ENCODE data around the gene ACKR3. TPM values are rescaled to one million over a fixed set of nuclear protein-coding genes. Genes with fewer than 3 reads are reported as not detected.

ACKR3 gene
- total and polyA plus RNA-seq, 10 of the 15 experiments (the other 5 are each of a cell fraction or from before 2014, with no cell fraction given): 3.0 to 154 (median 6.4) TPM

DNA sequence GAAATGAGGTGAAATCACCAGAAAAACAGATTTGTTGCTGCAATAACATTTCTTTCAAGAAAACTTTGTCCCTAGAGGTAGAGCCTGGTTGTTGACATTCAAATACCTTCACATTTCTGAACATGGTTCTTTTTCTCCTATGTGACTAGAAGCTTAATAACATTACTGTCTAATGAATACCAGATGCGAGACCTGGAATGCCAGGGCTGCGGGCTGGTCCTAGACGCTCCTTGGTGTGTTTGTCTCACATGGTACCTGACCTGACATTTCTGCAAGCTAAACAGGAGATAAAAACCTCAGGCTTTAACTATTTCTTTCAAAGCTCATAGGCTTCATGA, 38.5 kb downstream of the ACKR3 start:
- 39% methylated on average over 3 of the region's 3 CpGs for WGBS (ENCODE audit: insufficient coverage, insufficient replicate concordance, low lambda C conversion rate, missing lambda C conversion rate)
- ChIA-PET RAD21 (ENCODE audit: unreplicated experiment) (no interaction called here), CTCF (interaction anchor here (1.1 kb wide), 1 partner anchor 23 kb away, joined by 3 read pairs; no protein-coding TSS in a partner anchor), POLR2A (no interaction called here), SMC1A (ENCODE audit: uncharacterized antibody, unreplicated experiment) (interaction anchor here (0.7 to 1.2 kb wide), 2 partner anchors 93 to 318 kb away, joined by 3 read pairs; no protein-coding TSS in a partner anchor)
- no peak for DNase-seq (ENCODE audit: low read depth, low spot score)
- Histone ChIP-seq H3K9ac (ENCODE audit: control insufficient read depth, insufficient read depth, low read length) (no peak overlapping the region), H3K79me2 (ENCODE audit: control insufficient read depth, insufficient read depth, low read length) (no peaks in the 10 kb centered on the region), H3K36me3 (ENCODE audit: control insufficient read depth in 2 of 2, insufficient read depth in 2 of 2, low read length in 1 of 2) (no peaks in the 10 kb centered on the region), H3K4me3 (no peak overlapping the region), H3K4me2 (ENCODE audit: control insufficient read depth, insufficient read depth) (no peak overlapping the region), H4K20me1 (ENCODE audit: control insufficient read depth, insufficient read depth) (no peaks in the 10 kb centered on the region), H3K4me1 (ENCODE audit: control insufficient read depth, insufficient read depth, low read length) (no peaks in the 10 kb centered on the region), H3K9me3 (replicated peaks; ENCODE audit: control insufficient read depth, insufficient read depth, low read length) (no peaks in the 10 kb centered on the region), H3K27ac (ENCODE audit: control insufficient read depth, insufficient read depth) (no peak overlapping the region), H3K27me3 (replicated peaks in 1 of 2; ENCODE audit: control insufficient read depth in 2 of 2, insufficient read depth in 2 of 2, low read length in 1 of 2) (peaks cover 0 to 3% of the 10 kb centered on the region in 2 experiments; a peak in 2 of 4 replicates), H2AFZ (ENCODE audit: control insufficient read depth, low read depth, low read length) (no peak overlapping the region)
- ATAC-seq: no peak
- BruUV-seq (replicated peaks): no TSS peak
- intact Hi-C loops (cut with micrococcal nuclease; ENCODE audit: unreplicated experiment): no loop called here
- in situ Hi-C loops (cut with MboI): no loop called here
- FAIRE-seq: no peak
- no peak for TF ChIP-seq SRF (IDR thresholded peaks at IDR 0.05; ENCODE audit: low read depth in 2 of 2, low read length in 2 of 2)
- TF ChIP-seq, protein P1, sequence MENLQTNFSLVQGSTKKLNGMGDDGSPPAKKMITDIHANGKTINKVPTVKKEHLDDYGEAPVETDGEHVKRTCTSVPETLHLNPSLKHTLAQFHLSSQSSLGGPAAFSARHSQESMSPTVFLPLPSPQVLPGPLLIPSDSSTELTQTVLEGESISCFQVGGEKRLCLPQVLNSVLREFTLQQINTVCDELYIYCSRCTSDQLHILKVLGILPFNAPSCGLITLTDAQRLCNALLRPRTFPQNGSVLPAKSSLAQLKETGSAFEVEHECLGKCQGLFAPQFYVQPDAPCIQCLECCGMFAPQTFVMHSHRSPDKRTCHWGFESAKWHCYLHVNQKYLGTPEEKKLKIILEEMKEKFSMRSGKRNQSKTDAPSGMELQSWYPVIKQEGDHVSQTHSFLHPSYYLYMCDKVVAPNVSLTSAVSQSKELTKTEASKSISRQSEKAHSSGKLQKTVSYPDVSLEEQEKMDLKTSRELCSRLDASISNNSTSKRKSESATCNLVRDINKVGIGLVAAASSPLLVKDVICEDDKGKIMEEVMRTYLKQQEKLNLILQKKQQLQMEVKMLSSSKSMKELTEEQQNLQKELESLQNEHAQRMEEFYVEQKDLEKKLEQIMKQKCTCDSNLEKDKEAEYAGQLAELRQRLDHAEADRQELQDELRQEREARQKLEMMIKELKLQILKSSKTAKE (IDR thresholded peaks at IDR 0.05; ENCODE audit: low read depth, poor library complexity, severe bottlenecking): no peak
- TF ChIP-seq TCF7 (IDR thresholded peaks at IDR 0.05; ENCODE audit: borderline replicate concordance): no peak
- TF ChIP-seq SP1 (IDR thresholded peaks at IDR 0.05; ENCODE audit: low read depth, low read length): no peak
- TF ChIP-seq HDAC2 (IDR thresholded peaks at IDR 0.05): no peak
- TF ChIP-seq FOXM1 (IDR thresholded peaks at IDR 0.05; ENCODE audit: low read depth, low read length): no peak
- TF ChIP-seq, protein P2, sequence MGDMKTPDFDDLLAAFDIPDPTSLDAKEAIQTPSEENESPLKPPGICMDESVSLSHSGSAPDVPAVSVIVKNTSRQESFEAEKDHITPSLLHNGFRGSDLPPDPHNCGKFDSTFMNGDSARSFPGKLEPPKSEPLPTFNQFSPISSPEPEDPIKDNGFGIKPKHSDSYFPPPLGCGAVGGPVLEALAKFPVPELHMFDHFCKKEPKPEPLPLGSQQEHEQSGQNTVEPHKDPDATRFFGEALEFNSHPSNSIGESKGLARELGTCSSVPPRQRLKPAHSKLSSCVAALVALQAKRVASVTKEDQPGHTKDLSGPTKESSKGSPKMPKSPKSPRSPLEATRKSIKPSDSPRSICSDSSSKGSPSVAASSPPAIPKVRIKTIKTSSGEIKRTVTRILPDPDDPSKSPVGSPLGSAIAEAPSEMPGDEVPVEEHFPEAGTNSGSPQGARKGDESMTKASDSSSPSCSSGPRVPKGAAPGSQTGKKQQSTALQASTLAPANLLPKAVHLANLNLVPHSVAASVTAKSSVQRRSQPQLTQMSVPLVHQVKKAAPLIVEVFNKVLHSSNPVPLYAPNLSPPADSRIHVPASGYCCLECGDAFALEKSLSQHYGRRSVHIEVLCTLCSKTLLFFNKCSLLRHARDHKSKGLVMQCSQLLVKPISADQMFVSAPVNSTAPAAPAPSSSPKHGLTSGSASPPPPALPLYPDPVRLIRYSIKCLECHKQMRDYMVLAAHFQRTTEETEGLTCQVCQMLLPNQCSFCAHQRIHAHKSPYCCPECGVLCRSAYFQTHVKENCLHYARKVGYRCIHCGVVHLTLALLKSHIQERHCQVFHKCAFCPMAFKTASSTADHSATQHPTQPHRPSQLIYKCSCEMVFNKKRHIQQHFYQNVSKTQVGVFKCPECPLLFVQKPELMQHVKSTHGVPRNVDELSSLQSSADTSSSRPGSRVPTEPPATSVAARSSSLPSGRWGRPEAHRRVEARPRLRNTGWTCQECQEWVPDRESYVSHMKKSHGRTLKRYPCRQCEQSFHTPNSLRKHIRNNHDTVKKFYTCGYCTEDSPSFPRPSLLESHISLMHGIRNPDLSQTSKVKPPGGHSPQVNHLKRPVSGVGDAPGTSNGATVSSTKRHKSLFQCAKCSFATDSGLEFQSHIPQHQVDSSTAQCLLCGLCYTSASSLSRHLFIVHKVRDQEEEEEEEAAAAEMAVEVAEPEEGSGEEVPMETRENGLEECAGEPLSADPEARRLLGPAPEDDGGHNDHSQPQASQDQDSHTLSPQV (IDR thresholded peaks at IDR 0.05): no peak
- TF ChIP-seq, protein P3, sequence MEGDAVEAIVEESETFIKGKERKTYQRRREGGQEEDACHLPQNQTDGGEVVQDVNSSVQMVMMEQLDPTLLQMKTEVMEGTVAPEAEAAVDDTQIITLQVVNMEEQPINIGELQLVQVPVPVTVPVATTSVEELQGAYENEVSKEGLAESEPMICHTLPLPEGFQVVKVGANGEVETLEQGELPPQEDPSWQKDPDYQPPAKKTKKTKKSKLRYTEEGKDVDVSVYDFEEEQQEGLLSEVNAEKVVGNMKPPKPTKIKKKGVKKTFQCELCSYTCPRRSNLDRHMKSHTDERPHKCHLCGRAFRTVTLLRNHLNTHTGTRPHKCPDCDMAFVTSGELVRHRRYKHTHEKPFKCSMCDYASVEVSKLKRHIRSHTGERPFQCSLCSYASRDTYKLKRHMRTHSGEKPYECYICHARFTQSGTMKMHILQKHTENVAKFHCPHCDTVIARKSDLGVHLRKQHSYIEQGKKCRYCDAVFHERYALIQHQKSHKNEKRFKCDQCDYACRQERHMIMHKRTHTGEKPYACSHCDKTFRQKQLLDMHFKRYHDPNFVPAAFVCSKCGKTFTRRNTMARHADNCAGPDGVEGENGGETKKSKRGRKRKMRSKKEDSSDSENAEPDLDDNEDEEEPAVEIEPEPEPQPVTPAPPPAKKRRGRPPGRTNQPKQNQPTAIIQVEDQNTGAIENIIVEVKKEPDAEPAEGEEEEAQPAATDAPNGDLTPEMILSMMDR (IDR thresholded peaks at IDR 0.05 in 2 of 3, conservative IDR thresholded peaks at IDR 0.05 in 1 of 3; ENCODE audit: control insufficient read depth in 2 of 3, extremely low read depth in 1 of 3, insufficient read depth in 1 of 3, low read depth in 3 of 3, low read length in 3 of 3): no peak
- no peak for TF ChIP-seq HDAC6 (IDR thresholded peaks at IDR 0.05; ENCODE audit: unreplicated experiment)
- TF ChIP-seq, protein P4, sequence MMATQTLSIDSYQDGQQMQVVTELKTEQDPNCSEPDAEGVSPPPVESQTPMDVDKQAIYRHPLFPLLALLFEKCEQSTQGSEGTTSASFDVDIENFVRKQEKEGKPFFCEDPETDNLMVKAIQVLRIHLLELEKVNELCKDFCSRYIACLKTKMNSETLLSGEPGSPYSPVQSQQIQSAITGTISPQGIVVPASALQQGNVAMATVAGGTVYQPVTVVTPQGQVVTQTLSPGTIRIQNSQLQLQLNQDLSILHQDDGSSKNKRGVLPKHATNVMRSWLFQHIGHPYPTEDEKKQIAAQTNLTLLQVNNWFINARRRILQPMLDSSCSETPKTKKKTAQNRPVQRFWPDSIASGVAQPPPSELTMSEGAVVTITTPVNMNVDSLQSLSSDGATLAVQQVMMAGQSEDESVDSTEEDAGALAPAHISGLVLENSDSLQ (IDR thresholded peaks at IDR 0.05): no peak
- no peak for TF ChIP-seq BRCA1 (IDR thresholded peaks at IDR 0.05; ENCODE audit: low read depth, low read length)
- no peak for TF ChIP-seq BMI1 (IDR thresholded peaks at IDR 0.05; ENCODE audit: borderline replicate concordance)
- no peak for TF ChIP-seq TAF1 (IDR thresholded peaks at IDR 0.05; ENCODE audit: borderline replicate concordance, low read depth, low read length)
- no peak for TF ChIP-seq RAD51 (IDR thresholded peaks at IDR 0.05)
